Nephron progenitor cell (in vitro differentiated cells): ENCODE results near the gene FABP1.
A peak's percentile ranks its signal among the peaks of the same experiment; 100 is the strongest.

Experiments
- DNase-seq: peaks from one replicate; pipeline ENCODE4 v3.0.0; 2021
- H3K27ac Mint-ChIP-seq: 2 replicates; pipeline ENCODE4 v1.8.0; 2021; ENCODE audit warnings: mild to moderate bottlenecking, moderate library complexity, mixed read lengths
- H3K27me3 Mint-ChIP-seq: 2 replicates; pipeline ENCODE4 v1.8.0; 2021; ENCODE audit warnings: mild to moderate bottlenecking, low read depth, mixed read lengths; ENCODE audit not compliant: poor library complexity
- H3K36me3 Mint-ChIP-seq: 2 replicates; pipeline ENCODE4 v1.8.0; 2021; ENCODE audit warnings: low read depth, mixed read lengths
- H3K4me1 Mint-ChIP-seq: 2 replicates; pipeline ENCODE4 v1.8.0; 2021; ENCODE audit warnings: mixed read lengths
- H3K4me3 Mint-ChIP-seq: 2 replicates; pipeline ENCODE4 v1.8.0; 2021; ENCODE audit warnings: mild to moderate bottlenecking, moderate library complexity, mixed read lengths
- H3K9me3 Mint-ChIP-seq: 2 replicates; pipeline ENCODE4 v1.8.0; 2021; ENCODE audit warnings: mild to moderate bottlenecking, moderate library complexity, mixed read lengths
- TF ChIP-seq, protein P1 (sequence below): fragments of 200-600 bp; sonication (generic); IDR thresholded peaks from 2 replicates; pipeline ENCODE4 v1.5.0; 2021; ENCODE audit warnings: antibody characterized with exemption

Gene FABP1

DNA sequence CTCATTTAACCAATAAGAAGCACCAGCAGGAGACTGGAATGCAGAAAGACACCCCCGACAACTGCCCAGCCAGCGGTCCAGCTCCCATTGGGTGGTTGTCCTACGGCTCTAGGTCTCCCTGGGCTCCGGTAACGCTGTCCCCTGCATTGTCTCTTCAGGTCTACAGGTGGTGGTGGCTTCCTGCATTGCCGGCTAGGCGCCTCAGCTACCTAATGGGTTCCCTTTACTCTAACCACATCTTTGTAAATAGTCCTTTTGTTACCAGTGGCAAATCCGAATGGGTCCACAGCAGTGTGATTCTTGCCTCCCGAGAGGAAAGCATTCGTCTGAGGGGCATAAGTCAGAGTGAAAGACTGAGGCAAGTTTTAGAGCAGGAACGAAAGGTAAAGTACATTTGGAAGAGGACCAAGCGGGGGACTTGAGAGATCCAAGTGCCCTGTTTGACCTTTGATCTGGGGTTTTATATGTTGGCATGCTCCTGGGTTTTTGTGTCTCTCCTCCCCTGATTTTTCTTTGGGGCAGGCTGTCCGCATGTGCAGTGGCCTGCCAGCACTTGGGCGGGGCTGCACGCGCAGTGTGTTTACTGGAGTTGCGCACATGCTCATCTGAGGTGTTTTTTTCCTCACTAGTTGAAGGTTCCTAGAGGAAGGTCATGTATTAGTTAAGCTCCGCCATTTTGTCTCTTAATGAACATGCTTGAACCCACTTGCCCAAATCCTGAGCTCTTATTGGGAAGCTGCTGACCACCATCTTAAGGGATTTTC, 11.0 kb downstream of the FABP1 start:
- Mint-ChIP-seq H3K9me3 (no peaks in the 10 kb centered on the region), H3K27me3 (peaks cover 19% of the 10 kb centered on the region), H3K36me3 (no peaks in the 10 kb centered on the region), H3K27ac (no peak overlapping the region), H3K4me1 (peaks cover 16% of the 10 kb centered on the region), H3K4me3 (no peak overlapping the region)
- TF ChIP-seq, protein P1, sequence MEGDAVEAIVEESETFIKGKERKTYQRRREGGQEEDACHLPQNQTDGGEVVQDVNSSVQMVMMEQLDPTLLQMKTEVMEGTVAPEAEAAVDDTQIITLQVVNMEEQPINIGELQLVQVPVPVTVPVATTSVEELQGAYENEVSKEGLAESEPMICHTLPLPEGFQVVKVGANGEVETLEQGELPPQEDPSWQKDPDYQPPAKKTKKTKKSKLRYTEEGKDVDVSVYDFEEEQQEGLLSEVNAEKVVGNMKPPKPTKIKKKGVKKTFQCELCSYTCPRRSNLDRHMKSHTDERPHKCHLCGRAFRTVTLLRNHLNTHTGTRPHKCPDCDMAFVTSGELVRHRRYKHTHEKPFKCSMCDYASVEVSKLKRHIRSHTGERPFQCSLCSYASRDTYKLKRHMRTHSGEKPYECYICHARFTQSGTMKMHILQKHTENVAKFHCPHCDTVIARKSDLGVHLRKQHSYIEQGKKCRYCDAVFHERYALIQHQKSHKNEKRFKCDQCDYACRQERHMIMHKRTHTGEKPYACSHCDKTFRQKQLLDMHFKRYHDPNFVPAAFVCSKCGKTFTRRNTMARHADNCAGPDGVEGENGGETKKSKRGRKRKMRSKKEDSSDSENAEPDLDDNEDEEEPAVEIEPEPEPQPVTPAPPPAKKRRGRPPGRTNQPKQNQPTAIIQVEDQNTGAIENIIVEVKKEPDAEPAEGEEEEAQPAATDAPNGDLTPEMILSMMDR: no peak
- no peak for DNase-seq

- H3K4me3 Mint-ChIP-seq: no peak overlapping the region
- TF ChIP-seq, protein P1: no peak
- H3K36me3 Mint-ChIP-seq: no peaks in the 10 kb centered on the region
- H3K27ac Mint-ChIP-seq: no peak overlapping the region
- DNase-seq: no peak
- H3K27me3 Mint-ChIP-seq: peaks cover 19% of the 10 kb centered on the region
- H3K4me1 Mint-ChIP-seq: peaks cover 16% of the 10 kb centered on the region
- H3K9me3 Mint-ChIP-seq: no peaks in the 10 kb centered on the region
These were observed 11.9 kb downstream of the FABP1 start for GRCh38 chr2:88115825-88116518.

- no peaks in the 10 kb centered on the region for H3K36me3 Mint-ChIP-seq
- H3K4me1 Mint-ChIP-seq: peaks cover 16% of the 10 kb centered on the region
- H3K9me3 Mint-ChIP-seq: no peaks in the 10 kb centered on the region
- TF ChIP-seq, protein P1: no peak
- H3K4me3 Mint-ChIP-seq: no peak overlapping the region
- H3K27me3 Mint-ChIP-seq: peaks cover 19% of the 10 kb centered on the region
- no peak for DNase-seq
- peak overlapping the region; percentile 78 for H3K27ac Mint-ChIP-seq
These were observed 13.0 kb downstream of the FABP1 start for GRCh38 chr2:88114889-88115288.

GRCh38 chr2:88113069-88113468, 14.8 kb downstream of the FABP1 start:
- Mint-ChIP-seq H3K9me3 (peaks cover under 1% of the 10 kb centered on the region), H3K27ac (no peak overlapping the region), H3K27me3 (peaks cover 11% of the 10 kb centered on the region), H3K36me3 (no peaks in the 10 kb centered on the region), H3K4me3 (no peak overlapping the region), H3K4me1 (peaks cover 16% of the 10 kb centered on the region)
- no peak for DNase-seq
- TF ChIP-seq, protein P1: no peak

DNA sequence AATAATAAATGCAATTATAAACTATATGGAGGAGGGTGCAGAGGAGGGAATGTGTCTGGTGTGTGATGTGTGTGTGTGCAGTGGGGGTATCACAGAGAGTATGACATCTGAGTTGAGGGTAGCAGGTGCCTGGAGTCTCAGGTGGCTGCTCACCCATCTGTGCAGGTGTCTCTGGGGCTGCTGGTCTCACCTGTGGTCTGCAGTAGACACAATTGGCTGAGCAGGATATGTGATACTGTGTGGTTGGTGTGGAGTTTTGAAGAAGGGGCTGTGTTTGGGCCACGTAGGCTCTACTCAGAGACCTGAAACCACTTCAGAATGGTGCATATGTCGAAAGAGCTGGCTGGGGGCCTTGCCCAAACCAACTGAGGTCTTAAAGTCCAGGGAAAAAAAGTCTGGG, 17.0 kb downstream of the FABP1 start:
- Mint-ChIP-seq H3K9me3 (peaks cover 8% of the 10 kb centered on the region), H3K4me3 (no peak overlapping the region), H3K27ac (no peak overlapping the region), H3K27me3 (peaks cover 4% of the 10 kb centered on the region), H3K4me1 (peaks cover 16% of the 10 kb centered on the region), H3K36me3 (no peaks in the 10 kb centered on the region)
- no peak for DNase-seq
- TF ChIP-seq, protein P1: no peak

GRCh38 chr2:88108796-88109195, 19.1 kb downstream of the FABP1 start:
- no peak for DNase-seq
- Mint-ChIP-seq H3K27me3 (peaks cover 7% of the 10 kb centered on the region), H3K9me3 (peaks cover 8% of the 10 kb centered on the region), H3K36me3 (no peaks in the 10 kb centered on the region), H3K4me1 (no peaks in the 10 kb centered on the region), H3K27ac (peak overlapping the region; percentile 37), H3K4me3 (no peak overlapping the region)
- TF ChIP-seq, protein P1: no peak
